ENCODE measurements around the gene LCN6. TPM values are rescaled to one million over a fixed set of nuclear protein-coding genes. Genes with fewer than 3 reads are reported as not detected.
"Not testable (repeated sequence)": the region's sequence is repeated elsewhere in the genome, so short reads cannot be mapped to it uniquely, and the experiment has no call there.

Gene LCN6
- total RNA-seq, 2 donors from 2014 or later = 18.2 to 51.8 TPM

DNA sequence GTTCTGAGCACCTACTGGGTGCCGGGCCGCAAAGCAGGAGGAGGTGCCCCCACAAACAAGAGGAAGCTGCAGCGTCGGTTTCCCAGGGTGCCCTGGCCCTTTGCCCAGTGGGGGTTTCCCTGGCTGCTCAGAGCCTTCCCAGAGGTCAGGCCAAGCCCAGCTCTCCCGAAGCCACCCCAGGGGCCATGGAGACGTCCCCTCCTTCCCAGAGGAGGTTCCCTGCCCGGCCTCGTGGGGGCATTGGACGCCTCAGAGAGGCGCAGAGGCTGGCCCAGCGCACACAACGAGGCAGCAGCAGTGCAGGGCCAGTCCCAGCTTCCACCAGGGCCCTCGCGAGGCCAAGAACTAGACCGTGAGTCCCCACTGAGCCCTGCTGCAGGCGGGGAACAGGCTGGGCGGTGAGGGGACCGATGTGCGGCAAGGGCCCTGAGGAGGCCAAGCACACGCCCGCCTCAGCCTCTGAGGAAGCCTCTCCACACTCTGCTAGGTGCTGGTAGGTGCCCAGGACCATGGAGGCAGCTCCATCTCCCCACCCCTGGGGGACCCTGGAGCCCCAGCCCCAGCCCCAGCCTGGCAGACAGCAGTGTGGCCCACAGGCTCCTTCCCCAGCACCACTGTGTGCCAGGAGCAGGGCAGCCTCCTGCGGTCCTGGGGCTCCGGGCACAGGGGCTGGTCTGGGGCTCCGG lies 29.0 kb downstream of the LCN6 start:
- intact Hi-C loops (cut with DNase I) = no loop called here
- ATAC-seq (peak in 1 of 2 donors; percentile 1), DNase-seq (no peak)

DNA sequence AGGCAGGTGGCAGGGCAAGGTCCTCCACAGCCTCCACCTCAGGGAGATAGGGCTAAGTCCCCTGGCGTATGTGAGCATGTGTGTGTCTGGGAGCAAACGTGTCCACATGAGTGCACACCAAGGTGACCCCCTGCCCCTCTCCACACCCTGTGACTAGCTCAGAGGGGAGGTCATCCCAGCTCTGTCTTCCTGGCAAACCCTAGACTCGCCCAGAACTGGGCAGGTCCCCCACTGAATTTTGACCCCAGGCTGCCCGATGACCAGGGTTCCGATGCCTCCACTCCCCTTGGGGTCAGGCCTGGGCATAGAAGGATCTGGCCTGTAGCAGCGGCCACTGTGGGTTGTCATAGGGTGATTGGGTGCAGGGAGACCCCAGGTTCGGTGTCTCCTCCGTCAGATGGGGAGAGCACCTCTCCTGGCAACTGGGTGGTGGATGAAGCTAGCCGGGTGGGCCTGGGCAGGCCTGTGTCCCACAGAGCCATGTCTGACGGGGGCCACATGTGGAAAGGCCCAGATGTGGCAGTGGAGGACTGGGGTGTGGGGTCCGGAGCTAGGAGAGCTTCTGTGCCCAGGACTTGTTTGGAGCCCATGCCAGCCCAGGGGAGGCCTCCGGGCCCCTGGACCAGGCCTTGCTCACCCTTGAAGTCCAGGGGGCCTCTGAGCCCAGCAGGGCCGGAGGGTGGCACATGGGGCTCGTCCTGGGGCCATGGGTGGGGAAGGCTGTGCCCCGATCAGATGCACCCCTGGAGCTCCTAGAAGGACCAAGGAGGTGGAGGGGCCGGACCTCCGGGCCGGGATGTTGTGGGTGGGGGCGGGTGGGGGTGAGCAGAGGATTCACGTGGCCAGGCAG lies 29.8 kb downstream of the LCN6 start:
- ATAC-seq (no peak), DNase-seq (no peak)
- intact Hi-C loops (cut with DNase I) = no loop called here

DNA sequence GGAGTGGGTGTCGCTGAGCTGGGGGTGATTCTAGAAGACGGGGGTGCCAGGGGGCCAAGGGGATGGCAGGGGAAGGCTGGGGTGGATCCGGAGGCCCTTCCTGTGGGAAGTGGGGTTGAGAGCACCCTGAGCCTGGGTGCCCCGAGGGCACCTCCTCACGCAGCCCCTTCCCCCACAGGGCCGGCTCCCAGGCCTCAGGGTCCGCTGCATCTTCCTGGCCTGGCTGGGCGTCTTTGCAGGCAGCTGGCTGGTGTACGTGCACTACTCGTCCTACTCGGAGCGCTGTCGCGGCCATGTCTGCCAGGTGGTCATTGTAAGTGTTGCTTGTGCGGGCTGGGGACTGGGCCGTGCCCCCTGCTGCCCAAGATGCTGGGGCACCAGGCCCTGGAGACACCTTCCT lies 30.9 kb downstream of the LCN6 start:
- DNase-seq (no peak), ATAC-seq (no peak)
- intact Hi-C loops (cut with DNase I) = no loop called here

DNA sequence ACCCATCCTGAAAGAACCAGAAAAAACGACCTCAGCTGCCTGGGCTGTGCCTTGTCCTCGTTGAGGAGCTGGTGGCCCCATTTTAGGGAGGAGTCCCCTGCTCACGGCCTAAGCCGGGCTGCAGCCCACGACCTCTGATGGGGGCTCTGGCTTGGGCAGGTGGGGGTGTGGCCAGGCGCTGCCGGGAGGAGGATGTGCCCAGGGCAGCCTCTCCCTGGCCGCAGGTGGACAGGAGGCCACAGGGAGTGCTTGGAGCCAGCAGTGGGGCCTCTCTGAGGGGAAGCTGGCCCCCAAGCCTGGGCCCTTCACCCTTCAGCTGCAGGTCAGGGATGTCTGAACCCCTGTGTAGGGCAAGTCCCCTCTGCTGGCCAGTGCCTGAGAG lies 33.4 kb downstream of the LCN6 start:
- DNase-seq (no peak), ATAC-seq (peak; percentile 1 to 4)
- intact Hi-C loops (cut with DNase I) = no loop called here

DNA sequence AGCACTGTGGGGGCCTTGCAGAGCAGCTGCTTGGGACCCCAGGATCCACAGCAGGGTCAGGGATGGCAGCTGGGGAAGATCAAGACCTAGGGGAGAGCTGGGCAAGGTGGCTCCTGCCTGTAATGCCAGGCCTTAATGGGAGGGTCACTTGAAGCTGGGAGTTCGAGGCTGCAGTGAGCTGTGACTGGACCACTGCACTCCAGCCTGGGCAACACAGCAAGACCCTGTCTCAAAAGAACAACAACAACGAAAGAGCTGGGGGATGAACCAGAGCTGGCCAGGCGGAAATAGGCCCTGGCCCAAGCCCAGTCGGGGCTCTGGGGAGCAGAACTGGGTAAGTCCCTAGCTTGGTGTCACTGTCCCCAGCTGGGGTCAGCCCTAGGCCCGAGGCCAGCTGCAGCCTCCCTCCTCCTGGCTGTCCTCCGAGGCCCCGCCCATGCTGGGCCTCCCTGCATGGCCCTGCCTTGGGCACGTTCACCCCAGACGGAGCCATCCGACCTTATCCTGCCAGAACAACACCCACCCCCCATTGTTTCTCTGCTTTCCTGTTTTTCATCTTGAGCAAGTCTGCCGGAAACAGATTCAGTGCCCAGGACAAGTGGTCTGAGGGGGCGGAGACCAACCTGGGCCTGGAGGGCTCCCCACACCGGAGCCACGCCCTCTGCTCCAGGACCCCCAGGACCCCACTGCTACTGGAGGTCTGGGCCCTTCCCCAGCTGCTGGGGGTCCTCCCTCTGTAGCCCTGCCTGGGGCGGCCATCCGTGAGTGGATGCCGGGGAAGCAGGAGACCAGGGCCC lies 34.0 kb downstream of the LCN6 start:
- DNase-seq (peak; percentile 75), ATAC-seq (peak; percentile 38 to 52)
- intact Hi-C loops (cut with DNase I) = no loop called here

DNA sequence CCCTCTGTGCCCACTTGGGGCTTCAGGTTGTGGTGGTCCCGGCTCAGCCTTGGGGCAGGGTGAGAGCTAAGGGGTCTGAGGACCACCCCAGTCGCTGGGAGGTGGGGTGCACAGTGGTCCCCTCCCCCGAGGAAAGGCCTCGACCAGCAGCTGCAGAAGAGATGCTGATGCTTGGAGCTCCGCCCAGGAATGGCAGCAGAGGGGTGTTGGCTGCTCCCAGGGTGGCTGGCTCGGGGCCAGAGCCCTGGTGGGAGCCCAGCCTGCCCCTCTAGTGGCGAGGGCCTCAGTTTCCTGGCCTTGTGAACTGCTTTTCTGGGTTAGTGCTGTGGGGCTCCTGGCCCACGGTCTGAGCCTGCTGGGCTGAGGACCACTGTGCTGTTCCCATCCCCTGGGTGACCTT lies 34.8 kb downstream of the LCN6 start:
- intact Hi-C loops (cut with DNase I) = no loop called here
- DNase-seq (peak; percentile 72), ATAC-seq (peak; percentile 7 to 17)

DNA sequence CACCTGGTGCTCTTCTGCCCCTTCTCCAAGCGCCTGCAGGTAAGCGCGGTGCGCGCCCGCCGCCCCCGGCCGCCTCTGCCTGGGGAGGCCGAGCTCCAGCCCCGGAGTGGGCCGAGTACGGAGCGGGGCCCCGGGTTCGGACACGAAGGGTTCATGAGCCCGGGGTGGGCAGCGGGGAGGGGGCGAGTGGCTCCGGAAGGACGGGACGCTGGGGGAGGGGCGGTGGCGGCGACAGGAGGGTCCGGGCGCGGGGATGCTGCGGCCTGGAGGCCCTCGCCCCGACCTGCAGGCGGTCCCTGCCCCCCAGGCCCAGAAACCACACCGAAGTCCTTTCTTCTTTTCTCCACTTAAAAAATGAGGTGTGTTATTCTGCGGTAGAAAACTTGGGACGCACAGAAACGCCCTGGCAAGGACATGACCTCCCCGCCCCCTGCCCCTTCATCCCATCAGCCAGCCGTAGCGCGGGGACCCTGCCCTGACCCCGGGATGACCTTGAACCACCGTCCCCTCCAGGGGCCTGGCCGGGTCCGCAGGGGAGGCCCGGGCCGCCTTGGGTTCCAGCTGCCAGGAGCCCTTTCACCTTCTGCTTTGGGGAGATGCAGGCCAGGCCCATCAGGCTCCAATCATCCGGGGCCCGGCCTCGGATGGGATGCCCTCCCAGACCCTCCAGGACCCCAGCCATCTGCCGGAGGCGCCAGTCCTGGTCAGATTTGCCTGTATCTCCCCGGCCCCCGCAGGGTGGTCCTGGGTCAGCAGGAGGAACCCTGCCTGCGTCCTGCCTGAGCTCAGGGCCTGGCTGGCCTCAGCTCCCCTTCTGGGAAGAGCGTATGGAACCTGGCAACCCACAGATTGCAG lies 35.4 kb downstream of the LCN6 start:
- intact Hi-C loops (cut with DNase I) = no loop called here
- DNase-seq (no peak), ATAC-seq (peak in 1 of 2 donors; percentile 2)

DNA sequence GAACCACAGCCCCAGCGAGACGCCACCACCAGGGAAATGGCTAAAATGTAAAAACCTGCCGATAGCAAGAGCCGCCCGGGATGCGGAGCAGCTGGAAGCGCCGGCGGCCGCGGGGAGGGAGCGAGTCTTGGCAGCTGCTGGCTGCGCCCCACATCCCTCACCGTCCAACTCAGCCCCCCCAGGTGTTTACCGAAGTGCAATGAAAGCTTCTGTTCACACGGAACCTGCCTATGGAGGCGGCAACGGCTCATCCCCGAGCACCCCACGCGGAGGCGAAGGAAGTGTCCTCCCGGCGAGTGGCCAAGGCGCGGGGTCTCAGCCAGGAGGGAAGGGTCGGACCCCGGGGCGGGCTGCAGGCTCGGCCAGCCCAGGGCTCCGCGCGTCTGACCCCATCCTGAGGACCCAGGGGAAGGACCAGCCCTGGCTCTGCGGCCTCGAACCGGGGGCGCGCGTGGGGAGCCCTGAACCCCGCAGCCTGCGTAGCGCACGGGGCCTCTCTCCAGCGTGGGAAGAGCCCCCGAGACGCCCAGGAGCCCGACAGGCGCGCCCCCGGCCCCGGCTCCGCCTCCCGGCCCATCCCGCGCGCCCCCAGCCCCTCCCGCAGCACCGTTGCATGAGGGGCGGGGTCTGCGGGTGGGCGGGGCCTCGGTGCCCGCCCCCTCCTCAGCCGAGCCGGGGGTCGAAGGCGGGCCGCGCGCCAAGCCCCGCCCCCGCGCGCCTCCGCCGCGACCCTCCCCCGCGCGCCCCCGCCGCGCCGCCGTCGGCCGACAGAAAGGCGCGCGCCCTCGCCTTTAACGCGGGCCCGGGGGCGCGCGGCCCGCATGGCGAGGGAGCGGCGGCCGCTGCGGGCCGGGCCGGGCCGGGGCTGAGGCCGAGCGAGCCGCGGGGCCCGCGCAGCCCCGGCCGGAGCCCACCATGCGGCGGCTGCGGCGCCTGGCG lies 36.3 kb downstream of the LCN6 start, which contains the start of gene DIPK1B:
Gene DIPK1B (plus strand): TSS at position 822 of the 939 bp plus-strand sequence. CDS start 94 bp downstream, at position 916.
- DNase-seq (no peak), ATAC-seq (peak; percentile 12 to 28)
- intact Hi-C loops (cut with DNase I) = no loop called here

DNA sequence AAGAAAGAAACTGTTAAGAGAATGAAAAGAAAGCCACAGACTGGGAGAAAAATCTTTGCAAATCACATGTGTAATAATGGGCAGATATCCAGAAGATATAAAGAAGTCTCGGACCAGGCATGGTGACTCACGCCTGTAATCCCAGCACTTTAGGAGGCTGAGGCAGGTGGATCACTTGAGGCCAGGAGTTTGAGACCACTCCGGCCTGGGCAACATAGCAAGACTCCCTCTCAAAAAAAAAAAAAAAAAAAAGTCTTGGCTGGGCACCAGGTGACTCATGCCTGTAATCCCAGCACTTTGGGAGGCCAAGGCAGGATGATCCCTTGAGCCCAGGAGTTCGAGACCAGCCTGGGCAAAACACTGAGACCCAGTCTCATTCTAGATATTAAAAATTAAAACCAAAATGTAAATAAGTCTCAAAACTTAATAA lies 37.1 kb downstream of the LCN6 start:
- intact Hi-C loops (cut with DNase I); DNase-seq; ATAC-seq: not testable (repeated sequence)

DNA sequence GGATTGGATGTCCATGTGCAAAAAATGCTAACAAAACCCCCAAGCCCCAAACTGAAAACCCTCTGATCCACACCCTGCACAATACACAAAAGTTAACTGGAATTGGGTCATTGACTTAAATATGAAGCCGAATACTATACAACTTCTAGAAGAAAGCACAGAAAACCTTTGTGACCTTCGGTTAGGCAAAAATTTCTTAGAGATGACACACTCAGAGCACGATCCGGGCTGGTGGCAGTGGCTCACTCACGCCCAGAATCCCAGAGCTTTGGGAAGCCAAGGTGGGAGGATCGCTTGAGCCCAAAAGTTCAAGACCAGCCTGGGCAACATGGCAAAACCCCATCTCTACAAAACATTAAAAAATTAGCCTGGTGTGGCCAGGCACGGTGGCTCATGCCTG lies 37.8 kb downstream of the LCN6 start:
- DNase-seq (no peak), ATAC-seq (no peak)
- intact Hi-C loops (cut with DNase I) = no loop called here

DNA sequence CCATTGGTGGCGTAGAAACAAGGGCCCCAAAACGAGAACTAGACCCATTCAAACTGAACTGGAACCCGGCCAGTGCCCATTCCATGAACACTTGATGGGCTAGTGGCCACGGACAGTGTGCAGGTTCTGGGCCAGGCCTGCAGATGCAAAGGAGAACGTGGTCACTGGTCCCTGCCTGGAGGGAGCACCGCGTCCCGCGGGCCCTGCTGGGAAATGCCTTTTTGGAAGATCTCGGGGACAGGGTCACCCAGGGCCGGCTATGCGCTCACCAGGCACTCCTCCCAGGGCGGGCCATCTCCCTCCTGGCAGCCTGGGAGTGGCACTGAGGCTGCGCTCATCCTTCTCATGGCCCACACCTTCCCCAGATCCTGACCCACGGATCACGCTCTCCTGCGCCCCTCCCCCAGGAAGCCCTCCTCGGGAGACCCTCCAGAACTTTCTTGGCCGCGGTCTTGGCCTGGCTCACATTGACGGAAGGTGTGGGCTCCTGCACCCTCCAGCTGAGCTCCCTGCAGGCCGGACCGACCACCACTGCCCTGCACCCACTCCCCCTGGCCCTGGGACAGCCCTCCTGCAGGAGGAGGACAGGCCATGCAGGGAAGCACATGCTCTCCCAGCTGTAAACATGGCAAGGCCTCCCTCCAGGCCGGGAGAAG lies 38.7 kb downstream of the LCN6 start:
- DNase-seq = no peak
- no peak for ATAC-seq
- intact Hi-C loops (cut with DNase I) = no loop called here

DNA sequence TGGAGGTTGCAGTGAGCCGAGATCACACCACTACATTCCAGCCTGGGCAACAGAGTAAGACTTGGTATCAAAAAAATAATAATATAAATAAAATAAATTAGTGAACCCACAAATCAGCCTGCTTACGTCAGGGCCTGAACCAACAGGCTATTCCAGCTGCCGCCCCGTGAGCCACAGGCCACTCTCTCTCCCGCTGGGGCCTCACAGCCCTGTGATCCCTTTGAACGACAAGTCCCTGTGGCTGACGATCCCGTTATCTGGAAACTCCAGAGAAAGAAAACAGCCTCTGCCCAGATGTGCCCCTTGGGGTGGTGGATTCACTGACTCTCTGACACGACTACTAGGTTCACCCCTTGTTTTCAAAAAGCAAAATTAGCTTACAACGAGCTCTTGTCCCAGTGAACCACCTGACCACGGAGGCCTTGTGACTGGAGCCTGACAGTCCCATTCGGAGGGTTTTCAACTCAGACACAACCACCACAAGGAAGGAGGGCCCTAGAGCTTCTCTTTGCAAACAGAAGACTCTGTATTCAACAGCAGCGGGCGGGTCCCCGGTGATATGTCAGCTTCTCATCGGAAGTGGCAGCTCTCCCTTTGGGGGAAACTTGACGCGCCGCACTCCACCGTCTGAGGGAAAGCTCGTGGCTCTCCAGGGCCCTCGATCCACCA lies 40.3 kb downstream of the LCN6 start:
- ATAC-seq (no peak), DNase-seq (no peak)
- intact Hi-C loops (cut with DNase I) = no loop called here

DNA sequence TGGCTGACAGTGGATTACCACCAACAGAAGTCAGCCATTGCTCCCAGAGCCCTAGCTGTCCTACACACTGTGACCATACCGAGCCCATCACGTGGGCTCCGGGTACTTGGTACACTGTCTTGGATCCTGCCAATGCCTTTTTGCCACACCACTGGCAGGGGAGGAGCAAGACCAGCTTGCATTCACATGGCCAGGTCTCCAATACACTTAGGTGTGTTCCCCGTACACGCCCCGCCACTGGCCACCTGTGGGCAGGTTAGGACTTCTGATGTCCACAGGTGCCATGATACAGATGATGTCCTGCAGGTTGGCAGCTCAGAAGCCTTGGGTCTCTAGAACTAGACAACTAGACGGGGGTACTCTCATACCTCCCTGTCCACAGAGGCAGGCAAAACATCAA lies 41.3 kb downstream of the LCN6 start:
- intact Hi-C loops (cut with DNase I) = no loop called here
- DNase-seq (no peak), ATAC-seq (no peak)

DNA sequence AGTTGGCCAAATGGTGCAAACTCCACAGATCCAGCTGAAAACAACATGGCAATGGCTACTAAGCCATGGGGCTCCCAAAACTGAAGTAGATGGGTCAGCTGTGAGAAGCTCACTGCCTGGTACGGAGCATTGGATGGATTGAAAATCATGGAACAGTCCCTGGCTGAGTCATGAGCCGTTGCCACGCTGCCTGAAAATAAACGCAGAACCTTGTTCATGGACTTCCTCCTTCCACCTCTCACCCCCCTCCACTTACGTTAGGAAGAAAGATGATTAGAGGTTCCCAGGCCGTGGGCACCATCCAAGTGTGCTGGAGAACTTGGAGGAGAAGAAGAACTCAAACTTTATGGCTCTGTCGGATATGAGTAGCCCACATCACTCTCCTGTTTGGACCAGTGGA lies 42.8 kb downstream of the LCN6 start:
- intact Hi-C loops (cut with DNase I) = no loop called here
- no peak for ATAC-seq
- no peak for DNase-seq

DNA sequence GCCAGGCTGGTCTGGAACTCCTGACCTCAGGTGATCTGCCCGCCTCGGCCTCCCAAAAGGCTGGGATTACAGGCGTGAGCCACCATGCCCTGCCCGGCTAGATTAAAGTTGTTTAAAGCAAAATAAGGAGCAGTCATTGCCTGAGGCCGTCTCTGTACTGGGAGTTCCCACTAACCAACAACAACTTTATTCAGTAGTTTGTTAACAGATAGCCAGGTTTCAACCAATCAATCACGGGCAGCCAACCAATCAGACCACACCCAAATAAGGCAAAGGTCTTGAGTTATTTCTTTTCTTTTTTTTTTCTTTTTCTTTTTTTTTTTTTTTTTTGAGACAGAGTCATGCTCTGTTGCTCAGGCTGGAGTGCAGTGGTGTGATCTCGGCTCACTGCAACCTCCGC lies 43.6 kb downstream of the LCN6 start:
- DNase-seq; ATAC-seq; intact Hi-C loops (cut with DNase I): not testable (repeated sequence)

DNA sequence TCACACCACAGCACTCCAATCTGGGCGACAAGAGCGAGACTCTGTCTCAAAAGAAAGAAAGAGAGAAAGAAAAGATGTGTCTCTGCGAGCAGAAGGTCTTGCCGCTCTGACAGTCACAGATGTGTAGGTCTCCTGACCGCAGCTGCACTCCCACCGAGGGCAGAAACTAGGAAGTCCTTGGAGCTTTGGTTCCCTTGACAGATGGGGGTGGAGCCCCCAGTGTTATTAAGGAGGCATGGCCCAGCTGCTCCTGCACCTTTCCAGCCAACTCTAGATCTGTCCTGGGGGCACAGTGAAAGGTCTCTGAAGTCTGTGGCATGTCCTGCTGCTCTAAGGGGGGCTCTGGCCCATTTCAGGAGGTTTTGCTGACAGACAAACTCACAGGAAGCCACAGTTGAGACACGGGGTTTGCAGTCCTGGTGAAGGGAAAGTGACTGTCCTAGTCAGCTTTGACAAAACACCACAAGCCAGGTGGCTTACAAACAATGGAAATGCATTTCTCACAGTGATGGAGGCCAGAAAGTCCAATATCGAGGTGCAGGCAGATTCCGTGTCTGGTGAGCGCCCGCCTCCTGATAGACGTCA lies 45.0 kb downstream of the LCN6 start:
- ATAC-seq (no peak), DNase-seq (no peak)
- intact Hi-C loops (cut with DNase I) = no loop called here

Measured in left cardiac atrium (tissue), 4 donors.